ENCODE data around the gene ITPR3. TPM values are rescaled to one million over a fixed set of nuclear protein-coding genes. Genes with fewer than 3 reads are reported as not detected.

The ITPR3 gene
- total RNA-seq, 2 experiments from 2014 or later: 57.8 to 59.3 TPM

DNA sequence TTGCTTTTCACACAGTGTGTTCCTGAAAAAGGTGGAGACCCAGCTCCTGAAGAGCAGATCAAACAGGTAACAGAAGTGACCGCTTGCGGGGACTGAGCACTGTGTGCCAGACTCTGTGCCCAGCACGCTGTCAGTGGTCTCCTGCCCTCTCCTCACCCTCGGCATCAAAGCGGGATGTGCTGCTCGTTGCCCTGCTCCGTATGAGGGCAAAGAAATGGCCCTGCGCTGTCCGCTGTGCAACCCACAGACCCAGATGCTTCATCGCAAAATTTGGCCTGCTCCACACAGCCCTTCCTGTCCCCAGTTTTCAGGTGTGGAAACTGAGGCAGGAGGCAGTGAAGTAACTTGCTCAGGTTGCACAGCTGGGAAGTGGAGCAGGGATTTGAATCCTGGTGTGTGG, 76.7 kb downstream of the ITPR3 start:
- peaks cover 73% of the 10 kb centered on the region for H3K4me1 Mint-ChIP-seq (ENCODE audit: low read depth)
- H3K27ac Mint-ChIP-seq: peak overlapping the region; percentile 92
- ChIA-PET CTCF (interaction anchor here (1.0 to 1.6 kb wide), 7 partner anchors 8 to 119 kb away, joined by 4 to 10 read pairs (median 5); partner anchors contain the start of gene UQCC2), POLR2A (interaction anchor here (1.4 to 1.6 kb wide), 2 partner anchors 13 to 77 kb away, joined by 3 to 6 read pairs; partner anchors contain the start of genes ITPR3 and UQCC2)
- no peaks in the 10 kb centered on the region for H3K27me3 Mint-ChIP-seq (ENCODE audit: low read depth)
- DNase-seq (no peak), ATAC-seq (no peak)
- H3K36me3 Mint-ChIP-seq (ENCODE audit: low read depth): peaks cover 67% of the 10 kb centered on the region
- no peaks in the 10 kb centered on the region for H3K9me3 Mint-ChIP-seq (ENCODE audit: insufficient read depth)
- no peak overlapping the region for H3K4me3 Mint-ChIP-seq

DNA sequence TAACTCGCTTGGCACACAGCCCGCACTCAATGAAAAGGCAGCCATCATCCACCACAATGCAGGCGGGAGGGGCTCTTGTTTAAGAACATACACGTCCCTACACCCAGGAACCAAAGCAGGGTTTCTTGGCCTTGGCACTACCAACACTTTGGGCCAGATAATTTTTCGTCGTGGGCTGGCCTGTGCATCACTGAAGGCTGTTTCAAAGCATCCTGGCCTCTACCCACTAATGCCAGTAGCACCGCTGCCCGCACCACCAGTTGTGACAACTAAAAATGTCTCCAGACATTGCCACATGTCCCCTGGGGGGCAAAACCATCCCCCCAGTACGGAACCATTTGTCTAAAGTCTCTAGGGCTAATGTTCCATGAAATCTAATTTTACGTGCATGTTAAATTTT, 77.4 kb downstream of the ITPR3 start:
- ChIA-PET POLR2A (no interaction called here), CTCF (no interaction called here)
- Mint-ChIP-seq H3K9me3 (ENCODE audit: insufficient read depth) (no peaks in the 10 kb centered on the region), H3K27me3 (ENCODE audit: low read depth) (no peaks in the 10 kb centered on the region), H3K27ac (peak overlapping the region; percentile 39), H3K4me3 (no peak overlapping the region), H3K36me3 (ENCODE audit: low read depth) (peaks cover 62% of the 10 kb centered on the region), H3K4me1 (ENCODE audit: low read depth) (peaks cover 67% of the 10 kb centered on the region)
- ATAC-seq (no peak), DNase-seq (no peak)

DNA sequence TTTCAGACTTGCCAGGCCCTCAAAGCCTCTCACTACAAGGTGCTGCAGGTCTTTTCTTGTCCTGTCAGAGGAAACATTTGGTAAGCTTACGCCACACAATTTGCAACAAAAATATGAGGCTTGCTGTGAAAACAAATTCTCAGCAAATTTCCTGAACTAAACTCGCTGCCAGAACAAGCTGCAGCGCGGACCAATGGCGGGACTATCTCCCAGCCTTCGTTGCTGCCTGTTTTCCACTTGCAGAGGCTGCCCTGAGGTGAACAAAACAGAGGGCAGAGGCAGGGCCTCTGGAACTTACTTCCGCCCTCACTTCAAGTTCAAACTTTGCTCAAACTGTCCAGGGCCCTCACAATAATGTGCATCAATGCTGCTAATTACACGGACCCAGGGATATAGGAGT, 78.0 kb downstream of the ITPR3 start:
- no peaks in the 10 kb centered on the region for H3K27me3 Mint-ChIP-seq (ENCODE audit: low read depth)
- DNase-seq (no peak), ATAC-seq (no peak)
- H3K36me3 Mint-ChIP-seq (ENCODE audit: low read depth): peaks cover 59% of the 10 kb centered on the region
- no peaks in the 10 kb centered on the region for H3K9me3 Mint-ChIP-seq (ENCODE audit: insufficient read depth)
- peak overlapping the region; percentile 31 for H3K27ac Mint-ChIP-seq
- no peak overlapping the region for H3K4me3 Mint-ChIP-seq
- ChIA-PET POLR2A (no interaction called here), CTCF (no interaction called here)
- H3K4me1 Mint-ChIP-seq (ENCODE audit: low read depth): peaks cover 62% of the 10 kb centered on the region

DNA sequence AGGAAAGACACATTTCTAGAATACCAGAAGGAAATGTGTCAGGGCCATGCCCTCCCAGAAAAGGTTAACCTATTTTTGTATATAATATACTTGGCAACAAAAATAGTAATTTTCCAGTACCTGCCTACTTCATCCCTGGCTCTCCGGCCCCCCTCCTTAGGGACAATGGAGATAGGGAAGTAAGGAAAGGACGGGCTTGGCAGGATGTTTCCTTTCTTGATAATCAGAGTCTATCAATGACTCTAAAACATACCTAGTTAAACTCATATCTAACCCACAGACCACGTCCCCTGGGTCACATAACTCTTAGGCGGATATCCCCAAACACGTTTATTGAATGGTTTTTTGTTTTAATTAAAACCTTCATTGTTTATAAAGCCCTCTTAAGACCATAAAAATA, 78.6 kb downstream of the ITPR3 start:
- CTCF ChIA-PET: interaction anchor here (0.7 to 2.7 kb wide), 23 partner anchors 9 to 167 kb away, joined by 3 to 51 read pairs (median 6); partner anchors contain the start of genes BAK1, ITPR3 and UQCC2
- DNase-seq: no peak
- ATAC-seq: no peak
- Mint-ChIP-seq H3K4me1 (ENCODE audit: low read depth) (peaks cover 56% of the 10 kb centered on the region), H3K9me3 (ENCODE audit: insufficient read depth) (no peaks in the 10 kb centered on the region), H3K27me3 (ENCODE audit: low read depth) (no peaks in the 10 kb centered on the region), H3K27ac (peak overlapping the region; percentile 40), H3K36me3 (ENCODE audit: low read depth) (peaks cover 57% of the 10 kb centered on the region), H3K4me3 (no peak overlapping the region)
- POLR2A ChIA-PET: interaction anchor here (1.1 to 2.0 kb wide), 3 partner anchors 11 to 115 kb away, joined by 3 to 7 read pairs (median 5); partner anchors contain the start of genes ITPR3 and UQCC2

GRCh38 chr6:33700391-33701050, 79.4 kb downstream of the ITPR3 start:
- ChIA-PET POLR2A (interaction anchor here (0.6 to 2.0 kb wide), 4 partner anchors 11 to 1965 kb away, joined by 3 to 7 read pairs (median 4); partner anchors contain the start of genes ITPR3 and UQCC2), CTCF (interaction anchor here (0.6 to 2.7 kb wide), 36 partner anchors 10 to 270 kb away, joined by 3 to 51 read pairs (median 4); partner anchors contain the start of genes BAK1, ITPR3 and UQCC2)
- Mint-ChIP-seq H3K27me3 (ENCODE audit: low read depth) (no peaks in the 10 kb centered on the region), H3K36me3 (ENCODE audit: low read depth) (peaks cover 54% of the 10 kb centered on the region), H3K9me3 (ENCODE audit: insufficient read depth) (no peaks in the 10 kb centered on the region), H3K4me1 (ENCODE audit: low read depth) (peaks cover 49% of the 10 kb centered on the region), H3K4me3 (no peak overlapping the region), H3K27ac (peak overlapping the region; percentile 40)
- ATAC-seq: peak; percentile 76
- peak; percentile 87 for DNase-seq

GRCh38 chr6:33702345-33702977, 81.3 kb downstream of the ITPR3 start:
- DNase-seq (peak; percentile 48), ATAC-seq (peak; percentile 57)
- no peaks in the 10 kb centered on the region for H3K9me3 Mint-ChIP-seq (ENCODE audit: insufficient read depth)
- H3K4me3 Mint-ChIP-seq: no peak overlapping the region
- peaks cover 43% of the 10 kb centered on the region for H3K36me3 Mint-ChIP-seq (ENCODE audit: low read depth)
- peaks cover 35% of the 10 kb centered on the region for H3K4me1 Mint-ChIP-seq (ENCODE audit: low read depth)
- H3K27me3 Mint-ChIP-seq (ENCODE audit: low read depth): no peaks in the 10 kb centered on the region
- ChIA-PET POLR2A (interaction anchor here (1.0 kb wide), 1 partner anchor 9 kb away, joined by 4 read pairs; the partner anchor contains the start of gene UQCC2), CTCF (interaction anchor here (0.8 to 2.7 kb wide), 7 partner anchors 9 to 123 kb away, joined by 3 to 44 read pairs (median 8); partner anchors contain the start of genes BAK1 and UQCC2)
- peak overlapping the region; percentile 59 for H3K27ac Mint-ChIP-seq

GRCh38 chr6:33704215-33705066, 83.3 kb downstream of the ITPR3 start:
- DNase-seq (no peak), ATAC-seq (no peak)
- Mint-ChIP-seq H3K9me3 (ENCODE audit: insufficient read depth) (no peaks in the 10 kb centered on the region), H3K4me1 (ENCODE audit: low read depth) (peaks cover 40% of the 10 kb centered on the region), H3K27me3 (ENCODE audit: low read depth) (no peaks in the 10 kb centered on the region), H3K36me3 (ENCODE audit: low read depth) (peaks cover 47% of the 10 kb centered on the region), H3K27ac (peak overlapping the region; percentile 13), H3K4me3 (no peak overlapping the region)
- ChIA-PET POLR2A (no interaction called here), CTCF (interaction anchor here (1.4 kb wide), 1 partner anchor 7 kb away, joined by 5 read pairs; no protein-coding TSS in a partner anchor)

DNA sequence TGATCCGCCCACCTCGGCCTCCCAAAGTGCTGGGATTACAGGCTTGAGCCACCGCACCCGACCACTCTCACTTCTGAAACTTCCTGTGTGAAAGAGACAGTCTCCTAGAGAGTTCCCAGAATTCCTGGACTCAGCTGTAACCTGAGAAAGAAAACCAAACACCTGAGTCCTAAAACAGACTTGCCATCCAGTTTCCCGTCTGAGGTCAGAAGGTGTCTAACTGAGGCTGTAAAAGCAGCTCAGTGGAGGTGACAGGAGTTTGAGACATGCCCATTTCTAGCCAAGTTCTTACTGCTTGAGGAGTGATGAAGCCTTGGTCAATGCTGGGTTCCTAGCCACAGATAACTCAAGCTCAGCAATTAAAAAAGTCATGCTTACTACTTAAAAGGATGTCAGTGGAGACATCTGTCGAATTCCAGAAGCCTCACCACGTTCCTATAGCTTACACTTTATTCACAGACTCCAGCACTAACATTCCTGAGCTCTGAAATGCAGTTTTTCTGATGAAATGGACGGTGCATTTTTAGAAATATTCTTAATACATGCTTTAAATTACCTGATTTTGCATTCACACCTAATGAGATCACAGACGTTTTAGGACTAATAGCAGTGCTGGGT, 84.3 kb downstream of the ITPR3 start:
- Mint-ChIP-seq H3K4me1 (ENCODE audit: low read depth) (peaks cover 39% of the 10 kb centered on the region), H3K27me3 (ENCODE audit: low read depth) (no peaks in the 10 kb centered on the region), H3K4me3 (no peak overlapping the region), H3K9me3 (ENCODE audit: insufficient read depth) (no peaks in the 10 kb centered on the region), H3K36me3 (ENCODE audit: low read depth) (peaks cover 49% of the 10 kb centered on the region), H3K27ac (no peak overlapping the region)
- DNase-seq (no peak), ATAC-seq (no peak)
- ChIA-PET CTCF (interaction anchor here (0.8 to 1.4 kb wide), 3 partner anchors 8 to 56 kb away, joined by 3 to 5 read pairs (median 3); no protein-coding TSS in a partner anchor), POLR2A (no interaction called here)

GRCh38 chr6:33705955-33706725, 85.0 kb downstream of the ITPR3 start:
- H3K4me3 Mint-ChIP-seq: no peak overlapping the region
- ATAC-seq (no peak), DNase-seq (no peak)
- H3K27ac Mint-ChIP-seq: no peak overlapping the region
- H3K27me3 Mint-ChIP-seq (ENCODE audit: low read depth): no peaks in the 10 kb centered on the region
- peaks cover 48% of the 10 kb centered on the region for H3K36me3 Mint-ChIP-seq (ENCODE audit: low read depth)
- peaks cover 43% of the 10 kb centered on the region for H3K4me1 Mint-ChIP-seq (ENCODE audit: low read depth)
- H3K9me3 Mint-ChIP-seq (ENCODE audit: insufficient read depth): no peaks in the 10 kb centered on the region
- POLR2A ChIA-PET: interaction anchor here (1.2 kb wide), 1 partner anchor 85 kb away, joined by 3 read pairs; the partner anchor contains the start of gene ITPR3
- CTCF ChIA-PET: interaction anchor here (0.8 to 1.4 kb wide), 3 partner anchors 9 to 56 kb away, joined by 3 to 5 read pairs (median 3); no protein-coding TSS in a partner anchor

- Mint-ChIP-seq H3K9me3 (ENCODE audit: insufficient read depth) (no peaks in the 10 kb centered on the region), H3K4me3 (no peak overlapping the region), H3K4me1 (ENCODE audit: low read depth) (peaks cover 49% of the 10 kb centered on the region), H3K36me3 (ENCODE audit: low read depth) (peaks cover 43% of the 10 kb centered on the region), H3K27me3 (ENCODE audit: low read depth) (no peaks in the 10 kb centered on the region), H3K27ac (no peak overlapping the region)
- CTCF ChIA-PET: interaction anchor here (1.8 kb wide), 1 partner anchor 14 kb away, joined by 4 read pairs; no protein-coding TSS in a partner anchor
- ATAC-seq: no peak
- no peak for DNase-seq
- POLR2A ChIA-PET: no interaction called here
Observed at GRCh38 chr6:33707771-33708170, 86.6 kb downstream of the ITPR3 start.

Data from activated CD8-positive, alpha-beta T cell treated with anti-CD3 and anti-CD28 coated beads, Interleukin-2, amount 10 ng/mL, durations not matched to agents 7 days and 5 days (primary cell).